ENCODE data around the gene PDGFC.

The PDGFC gene

DNA sequence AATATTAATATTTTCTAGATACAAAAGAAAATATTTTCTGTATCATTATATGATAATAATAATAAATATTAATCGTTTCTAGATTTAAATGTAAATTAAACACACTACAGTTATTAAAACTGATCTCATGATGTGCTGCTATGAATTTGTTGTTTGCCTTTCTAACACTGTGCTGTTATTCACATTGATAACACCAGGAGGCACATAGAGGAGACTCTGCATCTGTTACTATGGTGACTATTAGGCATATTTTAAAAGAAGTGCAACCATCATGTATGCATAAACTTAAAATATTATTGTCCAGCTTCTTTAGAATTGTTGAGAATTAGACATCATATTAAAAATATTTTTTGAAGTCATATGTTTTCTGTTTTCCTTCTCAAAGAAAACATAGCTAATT is 11.8 kb upstream of the PDGFC start:
- no peak overlapping the region for H3K4me3 ChIP-seq
- TF ChIP-seq, protein P1, sequence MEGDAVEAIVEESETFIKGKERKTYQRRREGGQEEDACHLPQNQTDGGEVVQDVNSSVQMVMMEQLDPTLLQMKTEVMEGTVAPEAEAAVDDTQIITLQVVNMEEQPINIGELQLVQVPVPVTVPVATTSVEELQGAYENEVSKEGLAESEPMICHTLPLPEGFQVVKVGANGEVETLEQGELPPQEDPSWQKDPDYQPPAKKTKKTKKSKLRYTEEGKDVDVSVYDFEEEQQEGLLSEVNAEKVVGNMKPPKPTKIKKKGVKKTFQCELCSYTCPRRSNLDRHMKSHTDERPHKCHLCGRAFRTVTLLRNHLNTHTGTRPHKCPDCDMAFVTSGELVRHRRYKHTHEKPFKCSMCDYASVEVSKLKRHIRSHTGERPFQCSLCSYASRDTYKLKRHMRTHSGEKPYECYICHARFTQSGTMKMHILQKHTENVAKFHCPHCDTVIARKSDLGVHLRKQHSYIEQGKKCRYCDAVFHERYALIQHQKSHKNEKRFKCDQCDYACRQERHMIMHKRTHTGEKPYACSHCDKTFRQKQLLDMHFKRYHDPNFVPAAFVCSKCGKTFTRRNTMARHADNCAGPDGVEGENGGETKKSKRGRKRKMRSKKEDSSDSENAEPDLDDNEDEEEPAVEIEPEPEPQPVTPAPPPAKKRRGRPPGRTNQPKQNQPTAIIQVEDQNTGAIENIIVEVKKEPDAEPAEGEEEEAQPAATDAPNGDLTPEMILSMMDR (IDR thresholded peaks at IDR 0.05): peak; percentile 31 to 40
- H3K9me3 ChIP-seq: peaks cover 0 to under 1% (median 0%) of the 10 kb centered on the region in 3 donors
- intact Hi-C loops (cut with DNase I; ENCODE audit: low total_unique reads): no loop called here
- H3K27me3 ChIP-seq: no peaks in the 10 kb centered on the region
- no peak for DNase-seq
- H3K36me3 ChIP-seq: no peaks in the 10 kb centered on the region
- no peaks in the 10 kb centered on the region for H3K4me1 ChIP-seq
- H3K27ac ChIP-seq: no peak overlapping the region

DNA sequence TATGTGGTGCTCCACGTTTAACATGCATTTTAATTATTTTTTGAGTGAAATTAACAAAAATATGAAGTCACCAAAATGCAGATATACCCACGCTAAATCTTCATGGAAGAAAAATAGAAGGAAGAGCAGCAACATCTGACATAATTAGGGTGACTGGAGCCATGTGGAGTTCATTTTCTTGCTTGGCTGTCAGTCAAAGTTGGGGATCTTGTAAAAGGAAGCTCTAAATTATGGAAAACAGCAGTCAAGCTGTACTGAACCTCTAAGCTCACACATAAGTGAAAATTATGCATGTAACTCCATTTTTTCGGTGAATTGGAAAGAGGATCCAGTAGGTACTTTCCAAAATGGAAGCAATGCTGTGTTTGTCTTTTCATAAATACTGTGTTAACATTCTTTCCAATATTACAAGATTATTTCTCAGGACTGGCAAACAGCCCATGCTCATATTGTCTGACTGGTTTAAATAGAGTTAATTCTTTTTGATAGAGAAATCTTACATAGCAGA is 9.7 kb upstream of the PDGFC start:
- H3K27ac ChIP-seq: no peak overlapping the region
- no peaks in the 10 kb centered on the region for H3K36me3 ChIP-seq
- H3K27me3 ChIP-seq: no peaks in the 10 kb centered on the region
- TF ChIP-seq, protein P1 (IDR thresholded peaks at IDR 0.05): no peak
- H3K9me3 ChIP-seq: no peaks in the 10 kb centered on the region
- peaks cover 0 to 2% (median 0%) of the 10 kb centered on the region in 4 donors for H3K4me1 ChIP-seq
- no peak for DNase-seq
- H3K4me3 ChIP-seq: no peak overlapping the region
- intact Hi-C loops (cut with DNase I; ENCODE audit: low total_unique reads): no loop called here

DNA sequence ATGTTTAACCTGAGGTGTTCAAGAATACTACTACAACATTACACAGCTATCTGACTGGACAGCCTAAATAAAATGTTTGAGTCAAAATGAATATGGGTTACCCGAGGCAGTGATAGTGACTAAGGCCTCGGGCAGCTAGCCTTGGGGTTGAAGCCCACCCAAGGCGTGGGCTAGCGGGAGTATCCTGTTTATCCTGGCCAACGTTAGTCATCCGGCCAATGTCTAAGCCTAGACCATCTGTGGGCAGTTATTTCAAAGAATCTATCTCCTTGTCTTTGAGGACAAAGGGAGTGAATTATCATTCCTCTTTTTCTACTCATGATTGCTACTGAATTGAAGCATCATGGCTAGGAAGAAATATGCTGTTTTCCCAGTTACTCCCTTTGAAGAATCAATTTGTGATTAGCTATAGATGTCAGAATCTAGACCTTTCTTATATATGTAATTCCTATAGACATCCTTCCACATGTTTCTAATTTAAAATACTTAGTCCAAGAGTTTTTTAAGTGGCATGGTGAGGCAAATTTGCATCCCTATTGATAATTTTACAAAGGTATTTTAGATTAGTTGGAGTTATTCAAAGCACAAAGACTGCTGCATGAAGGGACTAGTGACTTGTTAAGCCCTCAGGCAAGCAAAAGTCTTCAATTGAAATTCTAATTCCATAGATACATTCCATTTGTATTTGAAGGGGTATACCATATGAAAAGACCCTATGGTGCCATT is 6.0 kb upstream of the PDGFC start:
- H3K4me3 ChIP-seq: no peak overlapping the region
- peaks cover 0 to 15% (median 0%) of the 10 kb centered on the region in 4 donors for H3K4me1 ChIP-seq

DNA sequence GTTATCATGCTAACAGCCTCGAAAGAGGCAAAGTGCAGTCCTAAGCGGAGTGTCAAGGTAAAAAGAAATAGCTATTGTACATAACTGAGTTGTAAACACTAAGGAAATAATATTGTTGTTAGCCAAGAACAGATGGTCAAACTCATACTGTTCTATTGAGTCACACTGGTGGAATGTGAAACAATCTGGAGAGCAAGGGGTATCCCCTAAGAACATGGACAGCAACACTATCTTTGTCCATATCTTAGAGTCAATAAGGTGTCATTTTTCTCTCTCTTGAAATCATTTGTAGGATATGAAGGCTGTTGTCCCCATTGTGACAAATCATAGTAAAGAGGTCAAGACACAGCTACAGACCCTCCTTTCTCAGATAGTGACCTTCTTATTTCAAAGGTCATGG is 4.5 kb upstream of the PDGFC start:
- intact Hi-C loops (cut with DNase I; ENCODE audit: low total_unique reads): loop anchor here (10.0 kb wide), 1 partner anchor 69 kb away; no protein-coding TSS in a partner anchor
- TF ChIP-seq, protein P1 (IDR thresholded peaks at IDR 0.05): no peak
- no peak for DNase-seq
- Histone ChIP-seq H3K36me3 (no peaks in the 10 kb centered on the region), H3K9me3 (no peaks in the 10 kb centered on the region), H3K4me1 (peaks cover 0 to 18% (median 0%) of the 10 kb centered on the region in 4 donors), H3K4me3 (no peak overlapping the region), H3K27ac (no peak overlapping the region), H3K27me3 (no peaks in the 10 kb centered on the region)

More for the DNA sequence above, 6.0 kb upstream of the PDGFC start:
- H3K9me3 ChIP-seq: no peaks in the 10 kb centered on the region
- DNase-seq: no peak
- no peaks in the 10 kb centered on the region for H3K36me3 ChIP-seq
- H3K27me3 ChIP-seq: no peaks in the 10 kb centered on the region
- intact Hi-C loops (cut with DNase I; ENCODE audit: low total_unique reads): loop anchor here (10.0 kb wide), 1 partner anchor 67 kb away; no protein-coding TSS in a partner anchor
- TF ChIP-seq, protein P1 (IDR thresholded peaks at IDR 0.05): no peak
- H3K27ac ChIP-seq: no peak overlapping the region

DNA sequence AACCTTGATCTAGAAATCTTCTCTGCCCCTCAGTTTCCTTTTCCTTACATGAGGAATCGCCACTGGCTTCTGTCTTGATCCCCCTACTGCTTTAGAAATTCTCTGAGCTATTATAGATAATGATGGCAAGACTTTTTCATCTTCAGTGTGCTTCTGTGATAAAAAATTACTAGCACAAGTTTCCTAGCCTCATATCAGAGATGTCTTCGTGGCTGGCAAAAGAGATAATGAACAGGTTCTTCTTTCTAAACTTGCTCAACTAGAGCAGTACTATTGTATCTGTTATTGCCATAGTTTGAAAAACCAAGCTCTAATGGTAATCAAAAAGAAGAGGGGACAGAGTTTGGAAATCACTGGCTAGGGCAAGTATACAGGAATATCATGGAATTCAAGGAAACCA is 4.1 kb upstream of the PDGFC start:
- Histone ChIP-seq H3K36me3 (no peaks in the 10 kb centered on the region), H3K27me3 (no peaks in the 10 kb centered on the region), H3K9me3 (no peaks in the 10 kb centered on the region), H3K27ac (no peak overlapping the region), H3K4me3 (no peak overlapping the region), H3K4me1 (peaks cover 0 to 18% (median 0%) of the 10 kb centered on the region in 4 donors)
- intact Hi-C loops (cut with DNase I; ENCODE audit: low total_unique reads): loop anchor here (10.0 kb wide), 1 partner anchor 69 kb away; no protein-coding TSS in a partner anchor
- no peak for DNase-seq
- TF ChIP-seq, protein P1 (IDR thresholded peaks at IDR 0.05): no peak
